Measurements from ENCODE around the gene LHX3. TPM values are rescaled to one million over a fixed set of nuclear protein-coding genes. Genes with fewer than 3 reads are reported as not detected.

LHX3 gene
- total RNA-seq, 1 experiment from 2014 or later = not detected

GRCh38 chr9:136203408-136204144 lies 1.4 kb downstream of the LHX3 start:
- POLR2A ChIA-PET (ENCODE audit: unreplicated experiment) = no interaction called here
- H3K79me2 ChIP-seq (ENCODE audit: low read length) = no peaks in the 10 kb centered on the region
- H3F3A ChIP-seq (ENCODE audit: low read length, unreplicated experiment) = no peaks in the 10 kb centered on the region
- CTCF ChIA-PET = no interaction called here
- intact Hi-C loops (cut with micrococcal nuclease) = no loop called here
- DNase-seq (no peak), ATAC-seq (no peak; the same call in 1 of the 2 replicates)
- no peaks in the 10 kb centered on the region for H3K4me1 ChIP-seq (ENCODE audit: insufficient read depth, low read length)
- no peaks in the 10 kb centered on the region for H3K9me2 ChIP-seq (replicated peaks; ENCODE audit: low read length)
- no peaks in the 10 kb centered on the region for H4K20me1 ChIP-seq (ENCODE audit: low read length)
- no peak overlapping the region for H3K4me2 ChIP-seq (ENCODE audit: low read length)
- no peak overlapping the region for H3K9ac ChIP-seq (ENCODE audit: low read length)
- no peak overlapping the region for H2AFZ ChIP-seq (ENCODE audit: low read length)
- H3K9me3 ChIP-seq (ENCODE audit: low read length) = no peaks in the 10 kb centered on the region
- no peaks in the 10 kb centered on the region for H3K36me3 ChIP-seq (ENCODE audit: low read depth, low read length)
- H3K27me3 ChIP-seq (ENCODE audit: low read length) = peaks cover 14% of the 10 kb centered on the region
- H3K27ac ChIP-seq (ENCODE audit: low read length) = no peak overlapping the region
- TF ChIP-seq CTCF (conservative IDR thresholded peaks at IDR 0.05; ENCODE audit: low read depth, low read length) = no peak
- TF ChIP-seq EZH2 (IDR thresholded peaks at IDR 0.05; ENCODE audit: low read length, unreplicated experiment) = no peak
- TF ChIP-seq EZH2phosphoT487 (IDR thresholded peaks at IDR 0.05; ENCODE audit: borderline replicate concordance, low read length) = no peak
- BruUV-seq (replicated peaks) = no TSS peak
- no peak overlapping the region for H3K4me3 ChIP-seq (ENCODE audit: low read length)

- Histone ChIP-seq H3K79me2 (ENCODE audit: low read length) (no peaks in the 10 kb centered on the region), H3K27ac (ENCODE audit: low read length) (no peak overlapping the region), H3K4me3 (ENCODE audit: low read length) (no peak overlapping the region), H3K4me1 (ENCODE audit: insufficient read depth, low read length) (no peaks in the 10 kb centered on the region), H3K27me3 (ENCODE audit: low read length) (peaks cover 14% of the 10 kb centered on the region), H3K9ac (ENCODE audit: low read length) (no peak overlapping the region), H3K9me2 (replicated peaks; ENCODE audit: low read length) (no peaks in the 10 kb centered on the region), H3K36me3 (ENCODE audit: low read depth, low read length) (no peaks in the 10 kb centered on the region), H3K9me3 (ENCODE audit: low read length) (no peaks in the 10 kb centered on the region), H3F3A (ENCODE audit: low read length, unreplicated experiment) (no peaks in the 10 kb centered on the region), H4K20me1 (ENCODE audit: low read length) (no peaks in the 10 kb centered on the region), H2AFZ (ENCODE audit: low read length) (no peak overlapping the region), H3K4me2 (ENCODE audit: low read length) (no peak overlapping the region)
- ATAC-seq (no peak), DNase-seq (no peak)
- no TSS peak for BruUV-seq (replicated peaks)
- POLR2A ChIA-PET (ENCODE audit: unreplicated experiment) = no interaction called here
- intact Hi-C loops (cut with micrococcal nuclease) = no loop called here
- CTCF ChIA-PET = no interaction called here
- no peak for TF ChIP-seq EZH2phosphoT487 (IDR thresholded peaks at IDR 0.05; ENCODE audit: borderline replicate concordance, low read length)
- TF ChIP-seq EZH2 (IDR thresholded peaks at IDR 0.05; ENCODE audit: low read length, unreplicated experiment) = no peak
- no peak for TF ChIP-seq CTCF (conservative IDR thresholded peaks at IDR 0.05; ENCODE audit: low read depth, low read length)
These were observed 2.2 kb downstream of the LHX3 start for GRCh38 chr9:136202454-136203407.
